ENCODE data around the gene ZC3H8.

Gene ZC3H8

GRCh38 chr2:112175333-112175732 is 79.5 kb downstream of the ZC3H8 start:
- no peaks in the 10 kb centered on the region for H3K36me3 ChIP-seq (ENCODE audit: control insufficient read depth, low read length)
- no peaks in the 10 kb centered on the region for H3F3A ChIP-seq (ENCODE audit: control insufficient read depth, insufficient read depth)
- peaks cover 8% of the 10 kb centered on the region for H3K4me1 ChIP-seq (ENCODE audit: control insufficient read depth, low read length)
- TF ChIP-seq CTCF (IDR thresholded peaks at IDR 0.05; ENCODE audit: low read depth, low read length, poor library complexity, severe bottlenecking) (no peak), EZH2phosphoT487 (IDR thresholded peaks at IDR 0.05; ENCODE audit: borderline replicate concordance, low read length) (no peak)
- no peaks in the 10 kb centered on the region for H3K9me3 ChIP-seq (ENCODE audit: control insufficient read depth, insufficient read depth, low read length)
- no peaks in the 10 kb centered on the region for H3K9me2 ChIP-seq (replicated peaks; ENCODE audit: control insufficient read depth, low read length)
- no peaks in the 10 kb centered on the region for H4K20me1 ChIP-seq (ENCODE audit: control insufficient read depth, insufficient read depth, low read depth, low read length)
- H3K27me3 ChIP-seq (ENCODE audit: control insufficient read depth, low read length): no peaks in the 10 kb centered on the region
- no peak overlapping the region for H3K4me3 ChIP-seq (ENCODE audit: low read length)
- H3K27ac ChIP-seq (ENCODE audit: low read depth, low read length): no peak overlapping the region
- H3K4me2 ChIP-seq (ENCODE audit: low read length): no peak overlapping the region
- H3K79me2 ChIP-seq (ENCODE audit: control insufficient read depth, low read length): no peaks in the 10 kb centered on the region

- no peaks in the 10 kb centered on the region for H3K27me3 ChIP-seq (ENCODE audit: control insufficient read depth, low read length)
- H3K4me1 ChIP-seq (ENCODE audit: control insufficient read depth, low read length): peaks cover 8% of the 10 kb centered on the region
- H3K4me2 ChIP-seq (ENCODE audit: low read length): no peak overlapping the region
- H3K9me3 ChIP-seq (ENCODE audit: control insufficient read depth, insufficient read depth, low read length): no peaks in the 10 kb centered on the region
- no peak overlapping the region for H3K4me3 ChIP-seq (ENCODE audit: low read length)
- no peak overlapping the region for H3K27ac ChIP-seq (ENCODE audit: low read depth, low read length)
- no peaks in the 10 kb centered on the region for H3K9me2 ChIP-seq (replicated peaks; ENCODE audit: control insufficient read depth, low read length)
- no peaks in the 10 kb centered on the region for H3K79me2 ChIP-seq (ENCODE audit: control insufficient read depth, low read length)
- H3K36me3 ChIP-seq (ENCODE audit: control insufficient read depth, low read length): no peaks in the 10 kb centered on the region
- TF ChIP-seq CTCF (IDR thresholded peaks at IDR 0.05; ENCODE audit: low read depth, low read length, poor library complexity, severe bottlenecking) (no peak), EZH2phosphoT487 (IDR thresholded peaks at IDR 0.05; ENCODE audit: borderline replicate concordance, low read length) (no peak)
- H3F3A ChIP-seq (ENCODE audit: control insufficient read depth, insufficient read depth): no peaks in the 10 kb centered on the region
- no peaks in the 10 kb centered on the region for H4K20me1 ChIP-seq (ENCODE audit: control insufficient read depth, insufficient read depth, low read depth, low read length)
These were observed 80.5 kb downstream of the ZC3H8 start for GRCh38 chr2:112174383-112174782.

GRCh38 chr2:112173646-112174319 is 81.1 kb downstream of the ZC3H8 start:
- H3K9me2 ChIP-seq (replicated peaks; ENCODE audit: control insufficient read depth, low read length): no peaks in the 10 kb centered on the region
- no peaks in the 10 kb centered on the region for H3K9me3 ChIP-seq (ENCODE audit: control insufficient read depth, insufficient read depth, low read length)
- no peaks in the 10 kb centered on the region for H3K36me3 ChIP-seq (ENCODE audit: control insufficient read depth, low read length)
- H4K20me1 ChIP-seq (ENCODE audit: control insufficient read depth, insufficient read depth, low read depth, low read length): no peaks in the 10 kb centered on the region
- H3K27me3 ChIP-seq (ENCODE audit: control insufficient read depth, low read length): no peaks in the 10 kb centered on the region
- H3K4me1 ChIP-seq (ENCODE audit: control insufficient read depth, low read length): peaks cover 8% of the 10 kb centered on the region
- H3F3A ChIP-seq (ENCODE audit: control insufficient read depth, insufficient read depth): no peaks in the 10 kb centered on the region
- no peak for TF ChIP-seq CTCF (IDR thresholded peaks at IDR 0.05; ENCODE audit: low read depth, low read length, poor library complexity, severe bottlenecking)
- TF ChIP-seq EZH2phosphoT487 (IDR thresholded peaks at IDR 0.05; ENCODE audit: borderline replicate concordance, low read length): no peak
- H3K4me3 ChIP-seq (ENCODE audit: low read length): no peak overlapping the region
- H3K4me2 ChIP-seq (ENCODE audit: low read length): no peak overlapping the region
- H3K79me2 ChIP-seq (ENCODE audit: control insufficient read depth, low read length): no peaks in the 10 kb centered on the region
- no peak overlapping the region for H3K27ac ChIP-seq (ENCODE audit: low read depth, low read length)
